Endothelial cell (in vitro differentiated cells): Measurements from ENCODE around the gene CD69. TPM values are rescaled to one million over a fixed set of nuclear protein-coding genes. Genes with fewer than 3 reads are reported as not detected.
A peak's percentile ranks its signal among the peaks of the same experiment; 100 is the strongest.

ENCODE experiments used
- DNase-seq: peaks from one replicate; pipeline ENCODE4 v3.0.0; 2021; ENCODE audit warnings: low spot score
- H3K27ac Mint-ChIP-seq: one replicate; pipeline ENCODE4 v1.8.0; 2021; ENCODE audit warnings: mixed read lengths, inconsistent platforms; ENCODE audit not compliant: unreplicated experiment
- H3K27me3 Mint-ChIP-seq: one replicate; pipeline ENCODE4 v1.8.0; 2021; ENCODE audit warnings: mild to moderate bottlenecking, moderate library complexity, mixed read lengths, inconsistent platforms; ENCODE audit not compliant: unreplicated experiment
- H3K36me3 Mint-ChIP-seq: one replicate; pipeline ENCODE4 v1.8.0; 2021; ENCODE audit warnings: mild to moderate bottlenecking, low read depth, mixed read lengths, inconsistent platforms; ENCODE audit not compliant: unreplicated experiment
- H3K4me1 Mint-ChIP-seq: one replicate; pipeline ENCODE4 v1.8.0; 2021; ENCODE audit warnings: mild to moderate bottlenecking, mixed read lengths, inconsistent platforms; ENCODE audit not compliant: unreplicated experiment
- H3K4me3 Mint-ChIP-seq: one replicate; pipeline ENCODE4 v1.8.0; 2021; ENCODE audit warnings: mild to moderate bottlenecking, mixed read lengths, inconsistent platforms; ENCODE audit not compliant: unreplicated experiment
- H3K9me3 Mint-ChIP-seq: one replicate; pipeline ENCODE4 v1.8.0; 2021; ENCODE audit warnings: mixed read lengths, inconsistent platforms; ENCODE audit not compliant: unreplicated experiment
- CTCF ChIP-seq: fragments of 200-600 bp; sonication (generic); IDR thresholded peaks from one replicate; pipeline ENCODE4 v1.5.0; 2021; ENCODE audit warnings: antibody characterized with exemption; ENCODE audit not compliant: unreplicated experiment
- total RNA-seq: library from RNA; stranded (reverse); fragmentation: NEBNext Ultra II Directional; extraction: Animal tissue kit (Norgen Biotek cat#: 25700); gene quantifications from one replicate; pipeline ENCODE4 v1.2.1, GENCODE V29; 2021; ENCODE audit not compliant: unreplicated experiment

Gene CD69
- total RNA-seq, 1 donor from 2014 or later = 0.69 TPM

DNA sequence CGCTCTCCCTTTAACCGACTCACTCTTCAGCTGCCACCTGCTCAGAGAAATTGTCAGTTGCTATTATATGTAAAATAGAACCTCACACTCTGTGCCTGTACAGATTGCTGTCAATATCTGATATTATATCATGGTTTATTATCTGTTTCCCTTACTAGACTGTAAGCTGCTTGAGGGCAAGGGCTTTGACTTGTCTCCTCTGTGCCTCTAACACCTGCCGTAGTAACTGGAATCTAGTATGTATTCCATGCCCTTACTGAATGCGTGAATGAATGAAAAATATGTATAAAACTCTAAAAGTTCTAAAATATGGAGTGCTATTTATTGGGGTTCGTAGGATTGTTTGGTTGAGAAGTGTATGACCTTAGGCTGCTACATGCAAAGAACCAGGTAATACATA lies 1.7 kb upstream of the CD69 start:
- H3K27me3 Mint-ChIP-seq = no peaks in the 10 kb centered on the region
- no peak overlapping the region for H3K4me3 Mint-ChIP-seq
- no peaks in the 10 kb centered on the region for H3K36me3 Mint-ChIP-seq
- H3K4me1 Mint-ChIP-seq = peaks cover 22% of the 10 kb centered on the region
- H3K9me3 Mint-ChIP-seq = no peaks in the 10 kb centered on the region
- DNase-seq = no peak
- no peak for TF ChIP-seq CTCF
- H3K27ac Mint-ChIP-seq = no peak overlapping the region

DNA sequence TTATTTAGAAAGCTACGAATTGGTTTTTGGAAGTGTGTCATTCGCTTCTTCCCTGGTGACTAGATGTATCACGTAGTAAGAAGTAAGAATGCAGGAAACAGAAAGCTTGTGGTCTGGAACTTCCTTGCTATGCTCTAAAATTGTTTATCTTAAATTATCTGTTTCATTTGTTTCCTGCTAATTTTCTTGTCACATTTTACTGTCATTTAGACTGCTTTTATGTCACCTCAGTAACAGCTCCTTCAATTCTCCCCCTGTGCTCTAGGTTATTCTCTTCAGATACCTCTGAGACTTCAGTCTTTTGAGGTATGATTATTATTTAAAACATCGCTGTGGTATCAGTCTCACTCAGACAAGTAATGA lies 699 bp upstream of the CD69 start:
- peak overlapping the region; percentile 61 for H3K27ac Mint-ChIP-seq

GRCh38 chr12:9760120-9760519 lies 581 bp downstream of the CD69 start:
- TF ChIP-seq CTCF = no peak
- no peak for DNase-seq
- Mint-ChIP-seq H3K27me3 (no peaks in the 10 kb centered on the region), H3K4me1 (peaks cover 22% of the 10 kb centered on the region), H3K9me3 (no peaks in the 10 kb centered on the region), H3K27ac (no peak overlapping the region), H3K36me3 (no peaks in the 10 kb centered on the region), H3K4me3 (no peak overlapping the region)

More for the DNA sequence above, 699 bp upstream of the CD69 start:
- no peak for DNase-seq
- Mint-ChIP-seq H3K4me3 (no peak overlapping the region), H3K4me1 (peaks cover 22% of the 10 kb centered on the region), H3K27me3 (no peaks in the 10 kb centered on the region), H3K9me3 (no peaks in the 10 kb centered on the region), H3K36me3 (no peaks in the 10 kb centered on the region)
- TF ChIP-seq CTCF = no peak

DNA sequence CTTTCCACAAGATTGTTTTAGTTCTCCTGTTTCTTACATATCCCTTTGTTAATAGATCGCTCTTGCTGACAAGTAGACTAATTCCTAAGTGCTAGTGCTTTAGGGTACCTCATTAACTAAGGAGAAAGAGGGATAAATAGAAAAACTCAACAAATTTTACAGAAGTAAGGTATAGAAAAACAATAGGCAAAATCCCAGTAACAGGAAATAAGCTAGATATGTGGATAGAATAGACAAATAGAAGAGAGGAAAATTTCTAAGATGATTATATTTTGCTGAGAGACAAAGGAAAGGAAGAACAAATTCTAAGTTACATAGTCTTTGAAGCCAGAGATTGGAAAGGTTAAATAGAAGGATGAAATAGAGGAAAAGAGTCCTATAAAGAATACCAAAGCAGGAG lies 1.0 kb downstream of the CD69 start:
- H3K36me3 Mint-ChIP-seq = no peaks in the 10 kb centered on the region

GRCh38 chr12:9758119-9758518 lies 2.6 kb downstream of the CD69 start:
- H3K27me3 Mint-ChIP-seq = no peaks in the 10 kb centered on the region
- peaks cover 13% of the 10 kb centered on the region for H3K4me1 Mint-ChIP-seq
- DNase-seq = no peak
- no peak overlapping the region for H3K4me3 Mint-ChIP-seq
- no peak overlapping the region for H3K27ac Mint-ChIP-seq
- H3K36me3 Mint-ChIP-seq = no peaks in the 10 kb centered on the region
- no peaks in the 10 kb centered on the region for H3K9me3 Mint-ChIP-seq
- TF ChIP-seq CTCF = no peak

More for the DNA sequence above, 1.0 kb downstream of the CD69 start:
- Mint-ChIP-seq H3K27ac (peak overlapping the region; percentile 26), H3K9me3 (no peaks in the 10 kb centered on the region), H3K4me1 (peaks cover 18% of the 10 kb centered on the region), H3K27me3 (no peaks in the 10 kb centered on the region), H3K4me3 (no peak overlapping the region)
- DNase-seq = no peak
- TF ChIP-seq CTCF = no peak
